ENCODE results near the gene HEMK1.

The HEMK1 gene

DNA sequence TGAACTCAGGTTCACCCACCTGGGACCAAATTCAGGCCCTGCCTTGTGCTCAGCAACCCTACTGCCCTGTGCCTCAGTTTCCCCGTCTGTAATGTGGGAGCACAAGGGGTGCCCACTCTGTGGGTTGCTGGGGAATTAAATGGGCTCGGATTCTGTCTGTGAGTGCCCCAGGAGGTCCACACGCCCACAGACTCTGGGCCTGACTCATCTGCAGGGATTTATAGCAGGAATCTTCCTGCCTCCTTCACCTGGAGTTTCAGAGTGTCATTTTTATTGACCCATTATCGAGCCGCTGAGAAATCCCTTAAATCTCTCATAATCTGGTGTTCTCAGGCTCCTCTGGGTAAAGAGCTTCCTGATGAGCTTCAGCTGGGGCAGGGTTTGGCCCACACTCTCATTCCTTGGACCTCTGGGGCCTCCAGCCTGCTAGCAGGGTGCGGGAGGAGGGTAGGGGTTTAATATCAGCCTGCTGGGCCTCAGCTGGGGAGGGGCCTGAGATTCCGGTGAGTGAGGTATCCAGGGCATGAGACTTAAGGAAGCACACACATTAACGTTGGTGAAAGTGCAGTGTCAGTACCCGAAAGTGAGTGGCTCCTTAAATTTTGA lies 18.2 kb upstream of the HEMK1 start:
- no peaks in the 10 kb centered on the region for H3K27me3 ChIP-seq
- H3K4me3 ChIP-seq (ENCODE audit: low read depth, low read length): no peak overlapping the region
- DNase-seq: no peak
- no peaks in the 10 kb centered on the region for H3K9me3 ChIP-seq
- TF ChIP-seq, protein P1, sequence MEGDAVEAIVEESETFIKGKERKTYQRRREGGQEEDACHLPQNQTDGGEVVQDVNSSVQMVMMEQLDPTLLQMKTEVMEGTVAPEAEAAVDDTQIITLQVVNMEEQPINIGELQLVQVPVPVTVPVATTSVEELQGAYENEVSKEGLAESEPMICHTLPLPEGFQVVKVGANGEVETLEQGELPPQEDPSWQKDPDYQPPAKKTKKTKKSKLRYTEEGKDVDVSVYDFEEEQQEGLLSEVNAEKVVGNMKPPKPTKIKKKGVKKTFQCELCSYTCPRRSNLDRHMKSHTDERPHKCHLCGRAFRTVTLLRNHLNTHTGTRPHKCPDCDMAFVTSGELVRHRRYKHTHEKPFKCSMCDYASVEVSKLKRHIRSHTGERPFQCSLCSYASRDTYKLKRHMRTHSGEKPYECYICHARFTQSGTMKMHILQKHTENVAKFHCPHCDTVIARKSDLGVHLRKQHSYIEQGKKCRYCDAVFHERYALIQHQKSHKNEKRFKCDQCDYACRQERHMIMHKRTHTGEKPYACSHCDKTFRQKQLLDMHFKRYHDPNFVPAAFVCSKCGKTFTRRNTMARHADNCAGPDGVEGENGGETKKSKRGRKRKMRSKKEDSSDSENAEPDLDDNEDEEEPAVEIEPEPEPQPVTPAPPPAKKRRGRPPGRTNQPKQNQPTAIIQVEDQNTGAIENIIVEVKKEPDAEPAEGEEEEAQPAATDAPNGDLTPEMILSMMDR (IDR thresholded peaks at IDR 0.05; ENCODE audit: low read depth, low read length): no peak
- H3K4me1 ChIP-seq: peaks cover 4% of the 10 kb centered on the region
- H3K36me3 ChIP-seq: no peaks in the 10 kb centered on the region

DNA sequence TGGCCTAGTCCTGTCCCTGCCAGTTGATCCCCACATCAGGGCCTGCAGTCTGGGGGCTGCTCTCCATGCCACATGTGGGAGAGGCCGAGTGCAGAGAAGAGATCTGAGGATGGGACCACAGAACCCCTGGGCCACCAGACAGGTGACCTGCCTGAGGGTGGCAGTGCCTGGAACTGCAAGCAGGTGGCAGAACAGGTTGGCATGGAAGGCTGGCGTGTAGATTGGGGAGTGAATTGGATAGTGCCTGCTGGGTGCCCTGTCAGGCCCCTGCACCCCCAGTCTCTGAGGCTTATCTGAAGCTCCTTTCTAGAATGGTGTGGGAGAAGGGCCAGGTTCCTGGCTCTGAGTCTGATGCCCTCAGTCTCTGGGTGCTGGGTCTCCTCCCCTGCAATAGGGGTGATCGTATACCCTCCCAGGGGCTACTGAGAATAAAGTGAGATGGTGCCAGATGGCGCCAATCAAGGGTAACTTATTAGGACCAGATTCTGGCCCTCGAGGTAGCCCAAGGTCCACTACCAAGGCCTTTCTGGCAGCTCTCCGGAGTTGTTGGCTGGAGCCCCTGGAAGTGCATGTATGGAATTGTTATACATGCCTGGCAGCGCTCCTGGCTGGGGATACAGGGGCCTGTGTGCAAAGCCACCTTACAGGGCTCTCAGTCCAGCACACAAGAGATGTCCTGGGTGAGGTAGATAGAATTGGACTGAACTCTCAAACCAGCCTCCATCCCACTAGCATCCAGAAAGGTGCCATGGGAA lies 17.5 kb upstream of the HEMK1 start:
- Histone ChIP-seq H3K9me3 (no peaks in the 10 kb centered on the region), H3K4me3 (ENCODE audit: low read depth, low read length) (no peak overlapping the region), H3K27me3 (no peaks in the 10 kb centered on the region), H3K36me3 (no peaks in the 10 kb centered on the region), H3K4me1 (peaks cover 4% of the 10 kb centered on the region)
- DNase-seq: no peak
- TF ChIP-seq, protein P1 (IDR thresholded peaks at IDR 0.05; ENCODE audit: low read depth, low read length): no peak

DNA sequence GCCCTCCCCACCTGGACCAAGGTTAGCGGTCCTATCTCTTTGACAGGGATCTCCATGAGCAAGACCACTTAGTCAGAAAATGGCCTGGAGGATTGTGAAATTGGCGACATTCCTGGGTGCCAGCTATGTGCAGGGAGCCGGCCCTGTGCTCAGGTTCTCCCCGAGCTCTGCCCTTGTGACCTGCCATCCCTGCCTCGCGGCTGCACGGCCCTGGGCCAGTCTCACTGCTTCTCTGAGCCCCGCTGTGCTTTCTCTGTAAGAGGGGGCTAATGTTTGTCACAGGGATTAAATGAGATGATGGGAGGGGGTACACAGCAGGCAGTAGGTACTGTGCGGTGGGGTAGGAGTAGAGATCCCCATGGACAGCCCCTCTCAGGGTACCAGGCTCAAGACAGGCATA lies 16.7 kb upstream of the HEMK1 start:
- no peak for DNase-seq
- TF ChIP-seq, protein P1 (IDR thresholded peaks at IDR 0.05; ENCODE audit: low read depth, low read length): no peak
- H3K4me1 ChIP-seq: peaks cover 4% of the 10 kb centered on the region
- no peaks in the 10 kb centered on the region for H3K36me3 ChIP-seq
- H3K27me3 ChIP-seq: no peaks in the 10 kb centered on the region
- H3K4me3 ChIP-seq (ENCODE audit: low read depth, low read length): no peak overlapping the region
- H3K9me3 ChIP-seq: no peaks in the 10 kb centered on the region

DNA sequence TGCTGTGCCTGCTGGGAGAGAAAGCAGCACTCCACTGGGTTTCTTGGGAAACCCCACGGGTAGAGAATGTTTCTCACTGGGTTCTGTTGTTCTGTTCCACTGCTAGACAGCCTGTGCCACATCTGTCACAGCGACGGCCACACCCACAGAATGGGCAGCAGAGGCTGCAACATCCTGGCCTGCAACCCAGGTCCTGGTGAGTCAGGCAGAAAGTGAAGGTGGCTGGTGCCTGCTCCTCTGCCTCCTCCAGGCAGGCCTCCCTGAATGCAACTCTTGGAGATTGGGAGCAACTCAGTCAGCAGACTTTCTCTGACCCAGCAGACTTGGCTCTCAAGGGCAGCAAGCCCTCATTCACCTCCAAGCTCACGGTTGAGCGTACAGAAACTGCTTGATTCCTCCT lies 14.8 kb upstream of the HEMK1 start:
- no peaks in the 10 kb centered on the region for H3K27me3 ChIP-seq
- no peak for DNase-seq
- TF ChIP-seq, protein P1 (IDR thresholded peaks at IDR 0.05; ENCODE audit: low read depth, low read length): no peak
- no peaks in the 10 kb centered on the region for H3K36me3 ChIP-seq
- H3K4me1 ChIP-seq: peaks cover 4% of the 10 kb centered on the region
- H3K4me3 ChIP-seq (ENCODE audit: low read depth, low read length): no peak overlapping the region
- H3K9me3 ChIP-seq: no peaks in the 10 kb centered on the region

DNA sequence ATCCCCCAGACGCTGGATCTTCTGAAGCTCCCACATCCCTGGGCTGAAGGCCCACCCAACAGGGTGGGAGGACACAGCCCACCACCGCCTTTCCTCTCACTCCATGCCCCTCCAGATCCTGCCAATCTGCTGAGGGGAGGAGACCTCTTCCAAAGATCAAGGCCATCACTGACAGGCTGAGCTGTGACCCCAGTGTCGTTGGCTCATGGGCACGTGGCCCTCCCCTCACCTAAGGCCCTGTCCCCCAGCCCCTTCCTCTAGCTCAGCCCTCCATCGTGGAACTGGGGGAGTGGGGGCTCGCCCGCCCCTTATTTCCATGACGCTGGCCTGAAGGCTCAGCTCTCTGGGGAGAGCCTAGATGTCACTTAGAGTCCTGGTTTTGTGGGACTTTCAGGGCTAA lies 12.2 kb upstream of the HEMK1 start:
- Histone ChIP-seq H3K4me3 (ENCODE audit: low read depth, low read length) (no peak overlapping the region), H3K4me1 (no peaks in the 10 kb centered on the region), H3K36me3 (no peaks in the 10 kb centered on the region), H3K27me3 (no peaks in the 10 kb centered on the region), H3K9me3 (no peaks in the 10 kb centered on the region)
- DNase-seq: no peak
- TF ChIP-seq, protein P1 (IDR thresholded peaks at IDR 0.05; ENCODE audit: low read depth, low read length): no peak

DNA sequence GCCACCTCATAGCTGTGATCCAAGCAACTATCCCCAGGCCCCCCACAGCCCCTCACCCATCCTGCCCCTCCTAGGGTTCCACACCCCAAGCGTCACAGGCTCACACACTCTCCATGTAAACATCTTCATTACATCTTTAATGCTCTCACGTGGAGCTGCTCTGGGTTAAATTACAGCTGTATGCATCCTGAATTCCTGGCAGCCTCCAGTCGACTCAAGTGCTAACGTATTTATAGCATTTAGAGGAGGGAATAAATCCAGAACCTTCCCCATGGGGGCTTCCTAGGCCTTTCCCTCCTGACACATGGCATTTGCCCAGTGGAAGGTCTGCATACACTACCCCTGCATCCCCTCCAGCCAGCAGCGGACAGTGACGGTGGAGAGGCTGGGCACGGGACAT lies 11.4 kb upstream of the HEMK1 start:
- Histone ChIP-seq H3K36me3 (no peaks in the 10 kb centered on the region), H3K4me1 (no peaks in the 10 kb centered on the region), H3K27me3 (no peaks in the 10 kb centered on the region), H3K4me3 (ENCODE audit: low read depth, low read length) (no peak overlapping the region), H3K9me3 (no peaks in the 10 kb centered on the region)
- TF ChIP-seq, protein P1 (IDR thresholded peaks at IDR 0.05; ENCODE audit: low read depth, low read length): no peak
- DNase-seq: no peak

All from BE2C (cell line).